ENCODE measurements around the gene HFE.

DNA sequence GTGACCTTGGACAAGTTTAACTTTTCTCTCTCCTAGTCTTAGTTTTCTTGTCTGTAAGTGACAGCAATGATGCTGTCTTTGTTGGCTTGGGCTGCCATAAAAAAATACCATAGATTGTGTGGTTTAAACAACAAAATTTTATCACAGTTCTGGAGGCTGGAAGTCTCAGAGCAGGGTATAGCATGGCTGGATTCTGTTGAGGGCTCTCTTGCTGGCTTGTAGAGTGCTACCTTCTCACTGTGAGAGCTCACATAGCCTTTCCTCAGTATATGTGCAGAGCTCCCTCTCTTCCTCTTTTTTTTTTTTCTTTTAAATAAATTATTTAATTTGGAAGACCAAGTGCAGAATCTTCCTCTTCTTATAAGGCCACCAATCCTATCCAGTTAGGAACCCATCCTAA is 26.3 kb downstream of the HFE start:
- no peak for TF ChIP-seq POLR2A (IDR thresholded peaks at IDR 0.05)
- no peak for TF ChIP-seq CTCF (IDR thresholded peaks at IDR 0.05)

All from sigmoid colon (tissue), 3 donors.